Stimulated activated CD8-positive, alpha-beta memory T cell treated with anti-CD3 and anti-CD28 coated beads, Interleukin-7, amount 100 ng/mL, for 48 hours (primary cell): ENCODE data around the gene FOS.
"Not testable (repeated sequence)": the region's sequence is repeated elsewhere in the genome, so short reads cannot be mapped to it uniquely, and the experiment has no call there.

ENCODE experiments used
- DNase-seq, 2 donors: peaks; one replicate each; pipeline ENCODE4 v3.0.0-alpha.2; 2020; ENCODE audit warnings: low read depth in 1 of 2; ENCODE audit errors: extremely low read depth in 1 of 2

The FOS gene

DNA sequence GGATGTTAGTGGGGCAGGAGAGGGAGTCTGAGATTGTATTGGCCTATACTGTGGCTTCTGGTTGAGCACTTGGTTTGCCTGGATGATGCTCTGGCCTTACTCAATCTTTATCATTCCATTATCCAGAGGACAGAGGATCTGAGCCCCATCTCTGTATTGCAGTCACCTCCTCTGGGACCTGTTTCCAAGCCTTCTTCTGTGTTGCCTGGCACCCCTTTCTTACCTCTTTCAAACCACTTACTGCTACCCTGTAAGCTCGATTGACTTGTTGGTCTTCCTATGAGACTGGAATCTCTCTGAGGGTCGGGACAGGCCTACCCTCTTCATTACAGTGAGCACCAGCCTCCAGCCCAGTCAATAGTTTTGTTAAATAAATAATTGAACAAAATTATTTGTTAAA is 3.0 kb upstream of the FOS start:
- no peak for DNase-seq

DNA sequence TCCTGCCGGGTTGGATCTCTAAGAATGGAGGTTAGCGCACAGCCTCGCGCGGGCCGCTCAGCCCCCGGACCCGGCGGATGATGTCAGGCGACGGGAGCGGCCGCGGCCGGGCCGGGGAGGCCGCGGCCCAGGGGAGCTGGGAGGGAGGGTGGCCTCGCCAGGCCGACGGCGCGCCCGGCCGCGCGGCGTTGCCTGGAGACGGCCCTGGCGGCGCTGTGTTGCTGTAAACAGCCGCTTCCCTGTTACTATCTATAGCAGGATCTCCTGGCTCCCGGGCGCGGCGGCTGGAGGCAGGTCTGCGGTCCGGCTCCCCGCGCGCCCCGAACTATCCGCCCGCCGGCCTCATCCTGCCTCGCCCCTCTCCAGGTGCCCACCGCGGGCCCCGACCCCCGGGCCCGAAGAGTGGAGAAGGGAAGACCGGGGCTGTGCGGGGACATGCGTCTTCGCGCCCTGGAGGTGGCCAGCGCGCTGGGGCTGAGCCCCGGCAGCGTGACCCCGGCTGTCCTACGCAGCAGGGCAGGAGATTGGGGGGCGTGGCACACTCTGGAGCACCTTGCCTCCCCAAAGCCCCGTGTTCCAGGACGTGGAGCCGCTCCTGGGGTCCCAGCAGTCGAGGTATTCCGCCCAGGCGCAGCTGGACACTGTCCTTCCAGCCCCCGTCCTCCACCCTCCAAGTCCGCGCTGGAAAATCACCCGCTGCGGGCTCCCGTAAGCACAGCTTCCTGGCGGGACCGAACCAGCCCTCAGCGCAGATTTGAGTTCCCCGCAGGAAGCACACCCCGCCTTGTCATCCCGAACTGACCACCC is 1.4 kb upstream of the FOS start:
- DNase-seq: no peak

DNA sequence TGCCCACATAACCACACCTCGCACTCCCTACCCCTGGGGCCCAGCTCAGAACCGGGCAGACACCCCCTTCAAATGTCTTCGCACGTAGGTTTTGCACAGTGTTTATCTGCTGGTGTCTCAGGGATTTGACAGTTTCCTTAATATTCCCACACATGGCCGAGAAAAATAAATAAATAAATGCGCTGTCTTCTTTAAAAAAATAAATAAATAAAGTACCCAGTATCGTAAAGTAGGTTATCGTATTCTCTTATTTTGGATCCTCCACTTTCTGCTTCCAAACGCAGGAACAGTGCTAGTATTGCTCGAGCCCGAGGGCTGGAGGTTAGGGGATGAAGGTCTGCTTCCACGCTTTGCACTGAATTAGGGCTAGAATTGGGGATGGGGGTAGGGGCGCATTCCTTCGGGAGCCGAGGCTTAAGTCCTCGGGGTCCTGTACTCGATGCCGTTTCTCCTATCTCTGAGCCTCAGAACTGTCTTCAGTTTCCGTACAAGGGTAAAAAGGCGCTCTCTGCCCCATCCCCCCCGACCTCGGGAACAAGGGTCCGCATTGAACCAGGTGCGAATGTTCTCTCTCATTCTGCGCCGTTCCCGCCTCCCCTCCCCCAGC is 710 bp upstream of the FOS start:
- DNase-seq: no peak

DNA sequence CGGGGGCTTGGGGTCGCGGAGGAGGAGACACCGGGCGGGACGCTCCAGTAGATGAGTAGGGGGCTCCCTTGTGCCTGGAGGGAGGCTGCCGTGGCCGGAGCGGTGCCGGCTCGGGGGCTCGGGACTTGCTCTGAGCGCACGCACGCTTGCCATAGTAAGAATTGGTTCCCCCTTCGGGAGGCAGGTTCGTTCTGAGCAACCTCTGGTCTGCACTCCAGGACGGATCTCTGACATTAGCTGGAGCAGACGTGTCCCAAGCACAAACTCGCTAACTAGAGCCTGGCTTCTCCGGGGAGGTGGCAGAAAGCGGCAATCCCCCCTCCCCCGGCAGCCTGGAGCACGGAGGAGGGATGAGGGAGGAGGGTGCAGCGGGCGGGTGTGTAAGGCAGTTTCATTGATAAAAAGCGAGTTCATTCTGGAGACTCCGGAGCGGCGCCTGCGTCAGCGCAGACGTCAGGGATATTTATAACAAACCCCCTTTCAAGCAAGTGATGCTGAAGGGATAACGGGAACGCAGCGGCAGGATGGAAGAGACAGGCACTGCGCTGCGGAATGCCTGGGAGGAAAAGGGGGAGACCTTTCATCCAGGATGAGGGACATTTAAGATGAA is 630 bp downstream of the FOS start:
- peak in 1 of 2 donors; percentile 56 for DNase-seq

DNA sequence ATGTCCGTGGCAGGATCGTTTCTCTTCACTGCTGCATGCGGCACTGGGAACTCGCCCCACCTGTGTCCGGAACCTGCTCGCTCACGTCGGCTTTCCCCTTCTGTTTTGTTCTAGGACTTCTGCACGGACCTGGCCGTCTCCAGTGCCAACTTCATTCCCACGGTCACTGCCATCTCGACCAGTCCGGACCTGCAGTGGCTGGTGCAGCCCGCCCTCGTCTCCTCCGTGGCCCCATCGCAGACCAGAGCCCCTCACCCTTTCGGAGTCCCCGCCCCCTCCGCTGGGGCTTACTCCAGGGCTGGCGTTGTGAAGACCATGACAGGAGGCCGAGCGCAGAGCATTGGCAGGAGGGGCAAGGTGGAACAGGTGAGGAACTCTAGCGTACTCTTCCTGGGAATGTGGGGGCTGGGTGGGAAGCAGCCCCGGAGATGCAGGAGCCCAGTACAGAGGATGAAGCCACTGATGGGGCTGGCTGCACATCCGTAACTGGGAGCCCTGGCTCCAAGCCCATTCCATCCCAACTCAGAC is 1.2 kb downstream of the FOS start:
- DNase-seq: no peak

DNA sequence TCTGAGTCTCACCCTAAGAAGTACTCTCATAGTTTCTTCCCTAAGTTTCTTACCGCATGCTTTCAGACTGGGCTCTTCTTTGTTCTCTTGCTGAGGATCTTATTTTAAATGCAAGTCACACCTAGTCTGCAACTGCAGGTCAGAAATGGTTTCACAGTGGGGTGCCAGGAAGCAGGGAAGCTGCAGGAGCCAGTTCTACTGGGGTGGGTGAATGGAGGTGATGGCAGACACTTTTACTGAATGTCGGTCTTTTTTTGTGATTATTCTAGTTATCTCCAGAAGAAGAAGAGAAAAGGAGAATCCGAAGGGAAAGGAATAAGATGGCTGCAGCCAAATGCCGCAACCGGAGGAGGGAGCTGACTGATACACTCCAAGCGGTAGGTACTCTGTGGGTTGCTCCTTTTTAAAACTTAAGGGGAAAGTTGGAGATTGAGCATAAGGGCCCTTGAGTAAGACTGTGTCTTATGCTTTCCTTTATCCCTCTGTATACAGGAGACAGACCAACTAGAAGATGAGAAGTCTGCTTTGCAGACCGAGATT is 1.7 kb downstream of the FOS start:
- no peak for DNase-seq

DNA sequence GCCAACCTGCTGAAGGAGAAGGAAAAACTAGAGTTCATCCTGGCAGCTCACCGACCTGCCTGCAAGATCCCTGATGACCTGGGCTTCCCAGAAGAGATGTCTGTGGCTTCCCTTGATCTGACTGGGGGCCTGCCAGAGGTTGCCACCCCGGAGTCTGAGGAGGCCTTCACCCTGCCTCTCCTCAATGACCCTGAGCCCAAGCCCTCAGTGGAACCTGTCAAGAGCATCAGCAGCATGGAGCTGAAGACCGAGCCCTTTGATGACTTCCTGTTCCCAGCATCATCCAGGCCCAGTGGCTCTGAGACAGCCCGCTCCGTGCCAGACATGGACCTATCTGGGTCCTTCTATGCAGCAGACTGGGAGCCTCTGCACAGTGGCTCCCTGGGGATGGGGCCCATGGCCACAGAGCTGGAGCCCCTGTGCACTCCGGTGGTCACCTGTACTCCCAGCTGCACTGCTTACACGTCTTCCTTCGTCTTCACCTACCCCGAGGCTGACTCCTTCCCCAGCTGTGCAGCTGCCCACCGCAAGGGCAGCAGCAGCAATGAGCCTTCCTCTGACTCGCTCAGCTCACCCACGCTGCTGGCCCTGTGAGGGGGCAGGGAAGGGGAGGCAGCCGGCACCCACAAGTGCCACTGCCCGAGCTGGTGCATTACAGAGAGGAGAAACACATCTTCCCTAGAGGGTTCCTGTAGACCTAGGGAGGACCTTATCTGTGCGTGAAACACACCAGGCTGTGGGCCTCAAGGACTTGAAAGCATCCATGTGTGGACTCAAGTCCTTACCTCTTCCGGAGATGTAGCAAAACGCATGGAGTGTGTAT is 2.4 kb downstream of the FOS start:
- no peak for DNase-seq

DNA sequence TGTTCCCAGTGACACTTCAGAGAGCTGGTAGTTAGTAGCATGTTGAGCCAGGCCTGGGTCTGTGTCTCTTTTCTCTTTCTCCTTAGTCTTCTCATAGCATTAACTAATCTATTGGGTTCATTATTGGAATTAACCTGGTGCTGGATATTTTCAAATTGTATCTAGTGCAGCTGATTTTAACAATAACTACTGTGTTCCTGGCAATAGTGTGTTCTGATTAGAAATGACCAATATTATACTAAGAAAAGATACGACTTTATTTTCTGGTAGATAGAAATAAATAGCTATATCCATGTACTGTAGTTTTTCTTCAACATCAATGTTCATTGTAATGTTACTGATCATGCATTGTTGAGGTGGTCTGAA is 3.0 kb downstream of the FOS start:
- DNase-seq: no peak

DNA sequence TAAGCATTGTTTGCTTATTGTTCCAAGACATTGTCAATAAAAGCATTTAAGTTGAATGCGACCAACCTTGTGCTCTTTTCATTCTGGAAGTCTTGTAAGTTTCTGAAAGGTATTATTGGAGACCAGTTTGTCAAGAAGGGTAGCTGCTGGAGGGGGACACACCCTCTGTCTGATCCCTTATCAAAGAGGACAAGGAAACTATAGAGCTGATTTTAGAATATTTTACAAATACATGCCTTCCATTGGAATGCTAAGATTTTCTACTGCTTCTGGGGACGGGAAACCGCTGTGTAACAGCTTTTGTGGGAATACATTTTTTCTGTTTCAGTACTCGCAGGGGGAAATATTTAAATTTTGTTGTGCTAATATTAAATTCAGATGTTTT is 3.5 kb downstream of the FOS start:
- DNase-seq: no peak

DNA sequence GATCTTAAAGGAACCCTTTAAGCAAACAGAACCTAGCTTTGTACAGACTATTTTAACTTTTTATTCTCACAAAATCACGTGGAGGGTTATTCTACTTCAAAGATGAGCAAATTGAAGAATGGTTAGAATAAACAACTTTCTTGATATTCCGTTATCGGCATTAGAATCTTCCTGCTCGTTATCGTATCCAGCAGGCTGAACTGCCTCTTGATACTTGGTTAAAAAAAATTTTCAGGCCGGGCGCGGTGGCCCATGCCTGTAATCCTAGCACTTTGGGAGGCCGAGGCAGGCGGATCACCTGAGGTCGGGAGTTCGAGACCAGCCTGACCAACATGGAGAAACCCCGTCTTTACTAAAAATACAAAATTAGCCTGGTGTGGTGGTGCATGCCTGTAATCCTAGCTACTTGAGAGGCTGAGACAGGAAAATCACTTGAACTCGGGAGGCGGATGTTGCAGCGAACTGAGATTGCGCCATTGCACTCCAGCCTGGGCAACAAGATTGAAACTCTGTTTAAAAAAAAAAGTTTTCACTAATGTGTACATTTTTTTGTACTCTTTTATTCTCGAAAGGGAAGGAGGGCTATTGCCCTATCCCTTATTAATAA is 4.0 kb downstream of the FOS start:
- not testable (repeated sequence) for DNase-seq

DNA sequence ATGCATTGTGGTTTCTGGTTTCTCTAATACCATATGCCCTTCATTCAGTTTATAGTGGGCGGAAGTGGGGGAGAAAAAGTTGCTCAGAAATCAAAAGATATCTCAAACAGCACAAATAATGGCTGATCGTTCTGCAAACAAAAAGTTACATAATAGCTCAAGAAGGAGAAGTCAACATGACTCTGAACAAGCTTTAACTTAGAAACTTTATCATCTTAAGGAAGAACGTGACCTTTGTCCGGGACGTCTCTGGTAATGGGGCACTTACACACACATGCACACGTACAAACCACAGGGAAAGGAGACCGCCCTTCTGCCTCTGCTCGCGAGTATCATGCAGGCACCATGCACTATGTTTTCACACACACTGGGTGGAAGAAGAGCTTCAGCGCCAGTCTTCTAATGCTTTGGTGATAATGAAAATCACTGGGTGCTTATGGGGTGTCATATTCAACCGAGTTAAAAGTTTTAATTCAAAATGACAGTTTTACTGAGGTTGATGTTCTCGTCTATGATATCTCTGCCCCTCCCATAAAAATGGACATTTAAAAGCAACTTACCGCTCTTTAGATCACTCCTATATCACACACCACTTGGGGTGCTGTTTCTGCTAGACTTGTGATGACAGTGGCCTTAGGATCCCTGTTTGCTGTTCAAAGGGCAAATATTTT is 4.7 kb downstream of the FOS start:
- DNase-seq: no peak

DNA sequence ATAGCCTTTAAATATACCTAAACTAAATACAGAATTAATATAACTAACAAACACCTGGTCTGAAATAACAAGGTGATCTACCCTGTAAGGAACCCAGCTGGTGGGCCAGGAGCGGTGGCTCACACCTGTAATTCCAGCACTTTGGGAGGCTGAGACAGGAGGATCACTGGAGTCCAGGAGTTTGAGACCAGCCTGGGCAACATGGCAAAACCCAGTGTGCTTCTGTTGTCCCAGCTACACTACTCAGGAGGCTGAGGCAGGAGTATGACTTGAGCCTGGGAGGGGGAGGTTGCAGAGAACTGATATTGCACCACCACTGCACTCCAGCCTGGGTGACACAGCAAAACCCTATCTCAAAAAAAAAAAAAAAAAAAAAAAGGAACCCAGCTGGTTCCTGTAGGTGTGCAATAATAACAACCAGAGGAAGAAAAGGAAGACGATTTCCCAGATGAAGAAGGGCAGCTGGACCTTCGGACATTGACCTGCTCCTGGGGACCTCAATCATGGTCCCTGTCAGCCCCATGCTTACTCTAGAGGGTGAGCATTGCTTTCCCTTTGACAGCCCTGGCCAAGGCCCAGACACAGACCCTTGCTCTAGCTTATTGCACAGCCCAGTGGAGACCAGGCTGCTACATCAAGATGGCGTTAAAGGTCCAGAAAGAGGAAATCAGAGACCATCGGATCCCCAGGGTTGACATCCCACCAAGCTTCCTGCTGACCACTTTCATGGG is 5.4 kb downstream of the FOS start:
- DNase-seq: no peak

DNA sequence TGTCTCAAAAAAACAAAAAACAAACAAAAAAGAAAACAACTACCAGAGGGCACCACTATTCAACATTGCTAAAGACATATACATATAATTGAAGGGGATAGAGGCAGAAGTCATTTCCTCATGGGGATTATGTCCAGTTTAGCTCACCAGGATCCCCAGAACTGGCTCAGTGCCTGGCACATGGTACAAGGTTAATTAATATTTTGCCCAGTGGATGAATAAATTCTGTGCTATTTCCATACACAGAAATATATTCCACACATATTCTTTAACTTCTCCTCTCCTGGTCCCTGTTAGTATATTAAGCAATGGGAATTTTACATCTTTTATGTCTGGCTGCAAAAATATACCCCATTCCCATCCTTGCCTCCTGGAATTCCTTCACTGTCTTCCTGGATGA is 6.7 kb downstream of the FOS start:
- DNase-seq: no peak

DNA sequence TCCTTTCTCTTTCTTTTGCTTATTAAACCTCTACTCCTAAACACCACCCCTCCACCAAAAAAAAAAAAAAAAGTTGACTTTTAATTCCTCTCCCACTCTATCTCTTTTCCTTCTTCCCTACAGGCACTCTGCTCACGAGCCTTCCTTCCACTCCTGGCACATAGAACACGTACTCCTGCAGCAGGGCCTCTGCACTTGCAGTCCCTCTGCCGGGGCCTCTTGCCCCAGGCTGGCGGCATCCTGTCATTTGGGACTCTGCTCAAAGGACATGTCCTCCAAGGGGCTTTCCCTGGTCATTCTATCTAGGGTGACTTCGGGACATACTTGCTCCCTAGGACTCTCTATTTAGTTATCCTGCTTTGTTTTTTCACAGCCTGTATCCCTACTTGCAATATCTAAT is 7.7 kb downstream of the FOS start:
- no peak for DNase-seq

DNA sequence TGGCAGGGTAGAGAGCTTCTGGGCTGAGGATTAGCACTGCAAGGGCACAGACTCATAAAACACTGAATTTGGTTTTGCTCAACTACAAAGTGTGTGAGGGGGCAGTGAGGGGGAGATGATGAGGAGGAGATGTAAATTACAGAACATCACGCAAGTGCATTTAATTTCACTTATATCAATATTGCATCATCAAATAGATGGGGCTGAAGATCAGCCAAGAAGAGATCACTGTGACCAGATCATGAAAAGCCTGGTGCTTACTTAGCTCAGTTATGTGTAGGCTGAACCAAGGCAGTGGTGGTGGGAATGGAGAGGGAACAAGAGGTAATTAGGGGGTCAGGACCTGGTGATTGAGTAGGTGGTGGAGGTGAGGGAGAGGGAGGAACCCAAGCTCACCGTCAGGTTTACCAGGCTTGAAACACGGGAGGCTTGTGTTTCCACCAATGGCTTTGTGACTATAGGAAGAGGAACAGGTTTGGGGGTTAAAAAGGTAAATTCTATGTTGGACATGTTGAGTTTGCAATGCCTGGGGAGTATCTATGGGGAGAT is 11.3 kb downstream of the FOS start:
- DNase-seq: no peak

DNA sequence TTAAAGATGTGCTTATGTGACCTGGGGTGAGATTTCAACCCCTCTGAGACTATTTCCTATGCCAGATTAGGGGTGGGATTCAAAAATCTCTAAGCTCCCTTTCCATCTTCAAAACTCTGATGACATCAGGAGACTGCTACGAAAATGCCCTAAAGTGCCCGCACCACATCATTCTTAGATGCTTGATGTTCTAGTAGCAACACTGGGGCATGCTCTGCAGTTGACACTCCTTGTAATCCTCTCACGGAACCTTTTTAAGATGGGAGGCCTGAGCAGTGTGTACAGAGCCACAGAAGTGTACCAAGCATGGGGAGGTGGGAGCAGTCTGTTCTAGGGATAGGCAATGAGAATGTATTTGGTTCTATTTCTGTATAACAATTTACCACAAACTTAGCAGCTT is 12.2 kb downstream of the FOS start:
- no peak for DNase-seq

DNA sequence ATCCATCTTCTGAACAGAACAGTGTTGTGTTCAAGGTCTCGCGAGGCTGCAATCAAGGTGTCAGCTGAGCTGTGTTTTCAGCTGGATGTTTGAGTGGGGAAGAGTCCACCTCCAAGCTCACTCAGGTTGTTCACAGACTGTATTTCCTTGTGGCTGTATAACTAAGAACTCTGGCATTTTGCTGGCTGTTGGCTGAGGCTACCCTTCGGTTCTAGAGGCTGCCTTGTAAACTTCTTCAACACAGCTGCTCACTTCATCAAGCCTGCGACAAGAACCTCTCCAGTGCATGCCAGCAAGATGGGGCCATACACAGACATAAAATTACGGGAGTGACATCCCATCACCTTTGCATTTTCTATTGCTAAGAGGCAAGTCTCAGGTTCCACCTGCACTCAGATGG is 12.7 kb downstream of the FOS start:
- no peak for DNase-seq

DNA sequence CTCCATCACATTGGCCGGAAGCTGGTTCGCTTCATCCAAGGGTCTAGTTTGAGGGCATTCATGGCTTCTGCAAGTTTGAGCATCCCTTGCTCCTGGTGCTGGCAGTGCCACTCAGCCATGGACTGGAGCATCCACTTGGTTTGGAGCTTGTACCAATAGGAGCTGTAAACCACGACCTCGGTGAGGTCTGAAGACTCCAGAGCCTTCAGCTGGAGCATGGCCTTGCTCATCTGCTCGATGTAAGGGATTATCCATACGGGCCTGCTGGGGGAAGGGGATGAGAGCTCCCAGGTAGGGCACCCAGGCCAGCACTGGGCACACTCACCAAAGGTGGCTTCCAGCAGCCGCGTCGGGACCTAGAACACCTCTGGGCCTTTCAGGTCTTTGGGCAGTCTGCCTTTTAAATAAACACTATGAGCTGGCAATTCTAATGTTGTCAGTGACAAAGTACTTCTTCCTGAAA is 13.5 kb downstream of the FOS start:
- DNase-seq: no peak

DNA sequence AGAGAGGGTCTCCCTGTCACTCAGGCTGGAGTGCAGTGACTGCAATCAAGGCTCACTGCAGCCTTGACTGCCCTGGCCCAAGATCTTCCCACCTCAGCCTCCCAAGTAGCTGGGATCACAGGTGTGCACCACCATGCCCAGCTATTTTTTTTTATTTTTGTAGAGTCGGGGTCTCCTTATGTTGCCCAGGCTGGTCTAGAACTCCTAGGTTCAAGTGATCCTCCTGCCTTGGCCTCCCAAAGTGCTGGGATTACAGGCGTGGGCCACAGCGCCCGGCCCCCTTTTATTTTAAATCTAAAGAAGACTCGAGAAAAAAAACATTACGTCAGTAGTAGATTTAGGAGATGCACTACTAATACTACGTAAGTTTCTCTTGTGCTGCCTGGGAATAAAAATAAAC is 14.3 kb downstream of the FOS start:
- no peak for DNase-seq
